ENCODE measurements around the gene RASGRF1. TPM values are rescaled to one million over a fixed set of nuclear protein-coding genes. Genes with fewer than 3 reads are reported as not detected.
"Not testable (repeated sequence)": the region's sequence is repeated elsewhere in the genome, so short reads cannot be mapped to it uniquely, and the experiment has no call there.

Gene RASGRF1, protein sequence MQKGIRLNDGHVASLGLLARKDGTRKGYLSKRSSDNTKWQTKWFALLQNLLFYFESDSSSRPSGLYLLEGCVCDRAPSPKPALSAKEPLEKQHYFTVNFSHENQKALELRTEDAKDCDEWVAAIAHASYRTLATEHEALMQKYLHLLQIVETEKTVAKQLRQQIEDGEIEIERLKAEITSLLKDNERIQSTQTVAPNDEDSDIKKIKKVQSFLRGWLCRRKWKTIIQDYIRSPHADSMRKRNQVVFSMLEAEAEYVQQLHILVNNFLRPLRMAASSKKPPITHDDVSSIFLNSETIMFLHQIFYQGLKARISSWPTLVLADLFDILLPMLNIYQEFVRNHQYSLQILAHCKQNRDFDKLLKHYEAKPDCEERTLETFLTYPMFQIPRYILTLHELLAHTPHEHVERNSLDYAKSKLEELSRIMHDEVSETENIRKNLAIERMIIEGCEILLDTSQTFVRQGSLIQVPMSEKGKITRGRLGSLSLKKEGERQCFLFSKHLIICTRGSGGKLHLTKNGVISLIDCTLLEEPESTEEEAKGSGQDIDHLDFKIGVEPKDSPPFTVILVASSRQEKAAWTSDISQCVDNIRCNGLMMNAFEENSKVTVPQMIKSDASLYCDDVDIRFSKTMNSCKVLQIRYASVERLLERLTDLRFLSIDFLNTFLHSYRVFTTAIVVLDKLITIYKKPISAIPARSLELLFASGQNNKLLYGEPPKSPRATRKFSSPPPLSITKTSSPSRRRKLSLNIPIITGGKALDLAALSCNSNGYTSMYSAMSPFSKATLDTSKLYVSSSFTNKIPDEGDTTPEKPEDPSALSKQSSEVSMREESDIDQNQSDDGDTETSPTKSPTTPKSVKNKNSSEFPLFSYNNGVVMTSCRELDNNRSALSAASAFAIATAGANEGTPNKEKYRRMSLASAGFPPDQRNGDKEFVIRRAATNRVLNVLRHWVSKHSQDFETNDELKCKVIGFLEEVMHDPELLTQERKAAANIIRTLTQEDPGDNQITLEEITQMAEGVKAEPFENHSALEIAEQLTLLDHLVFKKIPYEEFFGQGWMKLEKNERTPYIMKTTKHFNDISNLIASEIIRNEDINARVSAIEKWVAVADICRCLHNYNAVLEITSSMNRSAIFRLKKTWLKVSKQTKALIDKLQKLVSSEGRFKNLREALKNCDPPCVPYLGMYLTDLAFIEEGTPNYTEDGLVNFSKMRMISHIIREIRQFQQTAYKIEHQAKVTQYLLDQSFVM (N-terminal part only)
- polyA plus RNA-seq (ENCODE audit: insufficient read length), result 0.30 TPM

DNA sequence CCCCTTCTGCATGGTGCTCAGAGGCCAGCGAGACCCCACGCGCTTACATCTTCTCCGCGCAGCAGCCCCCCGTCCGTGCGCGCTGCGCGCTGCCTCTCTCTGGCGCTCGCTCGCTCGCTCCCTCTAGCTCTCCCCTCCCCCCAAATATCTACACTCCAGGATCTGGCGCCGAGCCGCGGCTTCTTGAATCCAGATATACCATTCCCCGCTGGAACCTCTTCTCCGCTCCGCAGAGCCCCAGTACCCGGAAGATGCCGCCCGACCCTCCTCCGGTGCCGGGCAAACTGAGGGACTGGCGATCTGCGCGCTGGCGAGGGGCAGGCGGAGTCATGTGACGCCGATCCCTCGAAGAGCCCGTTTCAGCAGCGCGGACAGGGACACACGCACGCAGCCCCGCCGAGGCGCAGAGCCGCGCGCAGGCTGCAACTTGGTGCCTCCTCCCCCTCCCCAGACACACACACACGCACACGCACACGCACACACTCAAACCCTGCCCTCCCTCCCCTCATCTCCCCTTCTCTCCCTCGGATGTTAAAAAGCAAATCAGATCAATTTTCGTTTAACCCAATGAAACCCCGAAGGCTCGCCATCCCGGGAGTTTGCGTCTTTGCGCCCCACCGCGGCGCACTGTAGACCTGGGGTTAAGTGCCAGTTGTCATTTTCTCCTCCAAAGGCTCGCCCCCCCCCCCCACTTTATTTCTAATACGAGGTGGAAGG is at the start of gene RASGRF1:
RASGRF1 (minus strand) TSS at position 294 of the 717 bp plus-strand sequence; CDS start at position 12, 282 bp downstream.
- no peak for DNase-seq

DNA sequence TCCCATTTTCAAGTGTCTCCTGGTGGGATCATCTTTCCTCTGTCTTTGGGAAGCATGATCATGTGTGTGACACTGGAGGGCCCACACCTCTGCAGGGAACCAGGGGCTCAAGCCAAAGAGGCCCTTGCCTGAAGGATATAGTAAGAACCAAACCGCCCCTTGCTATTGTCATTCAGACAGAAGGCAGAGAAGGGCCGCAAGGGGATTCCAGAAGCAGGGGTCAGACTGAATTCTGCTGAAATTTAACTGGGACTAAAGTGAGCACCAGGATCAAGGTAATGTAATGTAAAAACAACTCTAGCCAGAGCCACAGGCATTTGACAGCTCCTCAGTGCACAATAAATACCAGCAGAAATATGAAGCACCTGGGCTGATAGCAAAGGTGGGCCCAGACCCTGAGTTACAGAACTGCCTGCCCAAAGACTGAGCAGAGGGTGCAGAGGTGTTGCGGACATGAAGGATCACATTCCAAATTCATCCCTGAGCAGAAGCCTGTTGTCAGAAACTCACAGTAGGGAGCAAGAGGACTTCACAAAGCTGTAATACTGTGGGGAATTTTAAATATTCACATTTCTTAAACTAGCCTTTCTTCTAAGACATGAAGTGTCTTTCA is 46.0 kb upstream of the RASGRF1 start:
- no peak for DNase-seq

DNA sequence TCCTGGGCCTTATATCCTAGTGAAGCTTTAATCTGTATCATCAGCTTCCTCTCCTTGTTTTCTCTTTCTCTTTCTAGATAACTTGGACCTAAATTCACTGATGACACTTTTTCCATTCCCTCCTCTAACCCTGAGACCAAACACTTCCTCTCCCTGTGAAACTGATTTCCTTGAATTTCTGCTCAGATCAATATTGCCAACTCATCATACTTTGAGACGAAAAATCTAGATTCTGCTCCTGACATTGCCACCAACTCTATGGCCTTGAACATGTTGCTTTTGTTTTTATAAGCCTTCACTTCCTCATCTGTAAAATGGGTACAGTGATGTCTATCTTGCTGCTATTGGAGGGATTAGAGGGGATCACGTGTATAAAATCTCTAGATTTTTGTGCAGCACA is 42.7 kb upstream of the RASGRF1 start:
- no peak for DNase-seq

DNA sequence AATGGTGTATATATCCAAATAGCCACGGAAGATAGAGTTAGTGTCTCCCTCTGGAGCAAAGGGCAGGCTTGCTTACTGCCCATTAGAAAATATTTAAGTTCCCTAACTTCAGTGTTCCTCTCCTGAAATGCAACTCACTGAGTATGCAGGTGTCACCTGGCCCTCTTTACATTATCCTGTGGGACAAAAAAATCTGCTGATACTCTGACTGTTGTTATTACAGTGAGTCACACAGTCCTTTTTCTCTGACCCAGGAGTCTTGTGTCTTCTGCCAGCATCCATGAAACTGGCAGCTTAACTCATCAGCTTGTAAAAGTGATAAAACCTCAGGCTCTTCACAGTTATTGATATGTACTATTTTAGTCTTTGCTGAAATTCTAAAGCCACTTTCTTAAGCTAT is 42.2 kb upstream of the RASGRF1 start:
- DNase-seq, result no peak

DNA sequence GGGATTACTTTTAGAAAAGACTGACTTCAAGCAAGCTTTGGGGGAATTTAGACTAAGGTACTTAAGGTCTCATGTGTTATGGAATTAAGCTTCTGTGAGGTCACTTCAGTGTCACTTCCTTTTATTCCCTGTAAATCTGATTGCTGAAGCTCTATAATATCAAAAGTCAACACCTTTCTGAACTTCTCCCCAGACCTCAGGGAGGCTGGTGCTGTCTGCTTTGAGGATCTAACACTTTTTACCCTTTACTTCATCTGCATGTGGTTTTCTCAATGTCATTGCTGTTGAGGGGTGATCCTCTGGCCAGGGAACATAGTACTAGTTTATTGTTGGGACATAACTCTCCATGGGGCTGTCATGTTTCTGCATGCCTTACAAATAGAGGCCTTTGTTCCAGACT is 41.8 kb upstream of the RASGRF1 start:
- no peak for DNase-seq

DNA sequence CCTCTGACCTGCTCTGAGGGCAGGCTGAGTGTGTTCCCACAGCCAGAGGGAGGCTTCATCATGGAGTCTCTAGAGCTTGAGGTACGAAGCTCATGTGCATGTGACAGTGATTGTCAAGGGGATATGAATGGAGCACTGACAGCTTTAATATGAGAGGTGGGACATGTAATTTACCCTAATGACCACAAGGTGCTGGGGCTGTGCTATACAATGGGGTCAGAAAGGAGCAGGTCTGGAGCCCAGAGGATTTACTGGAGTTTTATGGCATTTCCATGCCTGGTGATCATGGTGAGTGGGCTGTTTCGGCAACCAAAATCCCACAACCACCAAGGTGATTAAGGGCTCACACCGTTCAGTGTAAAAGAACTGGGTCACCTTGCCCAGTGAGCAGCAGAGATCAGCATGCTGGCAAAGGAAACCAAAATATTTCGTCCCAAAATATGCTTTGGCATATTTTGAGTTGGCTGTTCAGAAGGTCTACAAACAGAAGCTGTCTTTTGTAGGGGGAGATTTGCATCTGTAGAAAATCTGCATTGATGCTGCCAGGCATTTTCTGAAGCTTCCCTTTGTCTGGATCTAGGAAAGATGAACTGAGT is 40.1 kb upstream of the RASGRF1 start:
- DNase-seq, result no peak

DNA sequence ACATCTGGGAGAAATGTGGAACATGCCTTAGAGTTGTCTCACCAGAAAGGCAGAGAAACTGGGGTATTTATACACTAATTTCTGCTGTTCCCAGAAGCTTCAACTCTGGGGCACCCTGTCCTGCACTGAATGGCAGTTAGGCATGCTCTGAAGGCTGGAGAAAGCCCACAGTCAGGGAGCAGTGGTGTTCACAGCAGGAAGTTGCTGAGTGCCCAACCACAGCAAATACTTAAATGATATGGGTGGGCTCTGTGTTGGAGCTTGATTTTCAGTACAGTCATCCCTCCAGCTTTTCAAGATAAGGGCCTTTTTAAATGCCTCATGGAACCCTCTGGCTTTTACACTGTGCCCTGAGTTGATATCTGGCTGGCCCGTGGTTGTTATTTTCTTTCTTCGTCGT is 38.7 kb upstream of the RASGRF1 start:
- DNase-seq, result no peak

DNA sequence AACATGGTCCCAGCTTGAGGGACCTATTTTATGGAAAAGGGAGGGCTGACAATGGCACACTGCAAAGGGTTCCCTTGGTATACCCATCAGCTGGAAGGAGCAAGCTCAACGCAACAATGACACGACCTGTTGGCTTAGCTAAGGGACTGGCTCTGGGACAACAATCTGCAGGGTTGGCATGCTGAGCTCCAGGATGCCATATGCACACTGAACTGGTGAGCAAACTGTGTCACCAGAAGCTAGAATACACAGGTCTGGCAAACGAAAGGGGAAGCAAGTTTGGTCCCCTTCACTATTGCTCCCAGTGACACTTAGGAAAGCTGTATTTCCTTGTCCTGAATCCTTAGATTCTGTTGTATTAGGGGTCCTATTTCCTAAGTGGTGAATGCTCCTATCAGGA is 38.0 kb upstream of the RASGRF1 start:
- no peak for DNase-seq

DNA sequence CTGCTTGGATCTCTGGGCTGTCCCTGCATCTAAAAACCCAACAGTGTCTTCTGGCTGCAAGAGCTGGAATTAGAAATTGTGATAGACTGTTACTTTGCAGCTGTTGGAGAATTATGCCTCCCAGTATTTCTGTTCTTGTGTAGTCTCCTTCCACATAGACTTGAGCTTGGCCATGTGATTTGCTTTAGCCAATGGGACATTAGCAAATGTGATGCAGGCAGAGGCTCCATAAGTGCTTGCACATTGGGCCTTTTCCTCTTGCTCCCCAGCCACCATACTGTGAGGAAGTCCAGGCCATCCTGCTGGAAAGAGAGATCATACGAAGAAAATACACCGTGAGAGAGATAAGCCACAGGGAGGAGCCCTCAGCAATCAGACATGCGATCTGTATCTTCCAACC is 33.8 kb upstream of the RASGRF1 start:
- DNase-seq, result no peak

DNA sequence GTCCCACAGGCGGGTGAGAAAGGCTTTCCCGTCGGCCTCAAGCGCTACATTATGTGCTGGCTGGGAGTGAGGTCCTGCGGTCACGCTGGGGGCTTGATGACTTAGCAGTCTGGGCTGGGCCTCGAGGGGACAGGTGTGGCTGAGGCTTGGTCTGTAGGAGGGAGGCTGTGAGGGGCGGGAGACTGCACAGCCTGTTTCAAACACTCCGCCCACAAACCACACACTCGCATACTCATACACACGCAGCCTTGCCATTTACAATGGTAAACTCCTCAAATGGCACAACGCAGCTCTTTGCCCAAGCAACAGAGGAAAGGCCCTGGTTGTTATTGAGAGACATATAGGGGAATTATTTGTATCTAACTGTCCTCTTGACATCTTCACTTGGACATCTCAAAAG is 32.4 kb upstream of the RASGRF1 start:
- DNase-seq, result no peak

DNA sequence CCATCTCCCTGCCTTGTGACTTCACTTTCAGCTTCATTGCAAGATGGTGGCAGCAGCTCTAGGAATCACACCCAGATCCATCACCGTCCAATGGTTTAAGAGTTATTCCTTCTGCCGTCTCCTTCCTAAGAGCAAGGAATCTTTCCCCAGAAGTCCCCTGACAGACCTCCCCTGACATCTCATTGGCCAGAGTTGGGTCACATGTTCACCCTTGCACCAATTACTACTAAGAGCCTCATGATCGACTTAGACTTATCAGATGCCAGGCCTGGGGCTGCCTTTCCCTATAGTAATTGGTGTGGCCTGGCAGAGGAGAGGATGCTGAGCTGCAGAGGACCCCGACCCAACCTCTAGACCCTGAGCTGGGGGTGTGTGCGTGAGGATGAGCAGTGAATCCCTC is 31.8 kb upstream of the RASGRF1 start:
- no peak for DNase-seq

DNA sequence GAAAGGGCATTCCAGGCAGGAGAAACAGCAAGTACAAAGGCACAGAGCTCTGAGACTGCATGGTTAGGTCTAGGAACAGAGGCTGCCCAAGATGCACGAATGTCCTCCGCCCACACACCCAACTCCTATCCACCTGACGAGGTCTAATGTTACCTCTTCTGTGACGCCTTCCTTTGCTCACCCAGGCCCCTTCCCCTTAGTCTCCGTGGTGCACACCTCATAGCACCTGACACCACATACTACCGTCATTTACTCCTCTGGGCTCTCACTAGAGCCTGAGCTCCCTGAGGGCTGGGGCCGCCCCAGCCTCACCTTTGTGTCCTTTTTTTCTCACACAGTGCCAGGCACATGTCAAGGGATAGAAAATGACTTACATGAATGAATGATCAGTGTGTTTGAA is 31.0 kb upstream of the RASGRF1 start:
- DNase-seq, result no peak

DNA sequence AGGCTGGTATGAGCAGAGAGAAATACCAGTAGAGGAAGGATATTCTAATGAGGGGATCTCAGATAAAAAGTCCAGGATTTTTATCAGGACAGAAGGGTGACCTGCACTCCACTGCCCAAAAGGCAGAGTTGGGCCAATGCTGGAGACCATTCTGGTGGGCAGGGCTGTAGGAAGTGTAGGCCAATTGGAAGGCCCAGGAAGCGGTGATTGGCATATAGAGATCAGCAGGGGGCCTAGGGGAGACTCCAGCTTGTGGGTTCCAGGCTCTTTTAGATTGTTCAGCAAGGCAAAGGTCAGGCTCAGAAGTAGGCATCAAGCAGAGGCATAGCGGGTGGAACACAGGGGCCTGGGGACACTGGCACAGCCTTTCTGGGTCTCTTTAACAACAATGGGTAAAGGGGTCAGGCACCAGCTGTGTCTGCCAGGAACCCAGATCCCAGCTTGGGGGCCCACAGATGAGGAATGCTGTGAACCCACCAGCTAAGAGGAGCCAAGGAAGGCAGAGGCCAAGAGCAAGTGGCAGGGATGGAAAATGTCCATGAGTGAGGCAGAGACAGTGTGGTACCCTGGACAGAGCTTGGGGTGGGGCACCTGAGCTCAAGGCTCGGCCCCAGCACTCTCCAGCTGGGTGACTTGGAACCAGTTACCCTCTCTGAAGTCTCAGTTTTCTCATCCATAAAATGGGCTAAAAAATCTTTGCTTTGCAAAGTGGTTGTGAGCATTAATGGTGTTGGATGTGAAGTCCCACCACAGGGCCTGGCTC is 27.0 kb upstream of the RASGRF1 start:
- no peak for DNase-seq

DNA sequence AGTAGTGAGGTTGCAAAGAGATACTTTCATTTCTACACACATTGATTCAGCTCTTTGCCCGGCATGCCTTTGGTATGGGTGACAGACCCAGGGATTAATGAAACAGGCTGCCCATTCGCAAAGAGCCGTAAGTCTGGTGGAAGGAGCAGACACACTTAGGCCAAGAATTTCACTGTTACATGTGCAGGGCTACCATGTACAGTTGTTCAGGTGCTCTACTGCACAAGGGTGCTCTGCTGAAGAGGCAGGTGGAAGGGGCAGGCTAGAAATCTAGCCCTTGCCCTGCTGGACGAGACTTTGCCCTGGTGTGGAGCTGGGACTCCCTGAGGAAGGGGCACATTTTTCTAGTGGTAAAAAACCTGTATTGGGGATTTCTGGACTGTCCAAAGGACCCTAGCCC is 26.2 kb upstream of the RASGRF1 start:
- no peak for DNase-seq

DNA sequence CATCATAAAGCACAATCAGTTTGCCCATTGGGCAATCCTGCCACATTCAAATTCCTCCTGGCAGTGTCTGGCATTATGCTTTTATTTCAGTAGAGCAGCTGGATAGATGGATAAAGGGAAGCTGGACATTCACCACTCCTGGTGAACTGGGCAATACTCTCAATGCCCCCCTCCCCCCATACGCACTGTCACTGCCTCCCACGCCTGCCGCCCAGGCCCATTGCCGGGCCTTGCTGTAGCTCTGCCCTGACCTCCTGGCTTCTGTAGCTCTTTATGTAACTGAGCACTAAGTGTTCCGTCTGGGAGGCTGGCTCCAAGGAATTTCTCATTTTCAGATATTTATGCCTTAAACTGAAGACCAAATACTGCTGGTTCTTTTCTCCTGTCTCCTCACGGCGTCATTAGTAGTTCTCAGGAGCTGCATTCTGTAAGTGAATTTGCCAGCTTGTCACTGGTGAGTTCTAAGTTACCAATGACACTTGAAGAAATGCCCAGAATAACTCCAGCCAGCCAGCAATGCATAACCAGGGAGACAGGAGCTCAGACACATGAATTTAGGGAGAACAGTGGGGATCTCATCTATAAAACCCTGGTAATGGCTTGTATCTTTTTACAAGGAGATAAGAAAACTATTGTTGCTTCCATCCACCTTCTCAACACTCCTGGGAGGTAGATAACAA is 25.5 kb upstream of the RASGRF1 start:
- DNase-seq, result no peak

DNA sequence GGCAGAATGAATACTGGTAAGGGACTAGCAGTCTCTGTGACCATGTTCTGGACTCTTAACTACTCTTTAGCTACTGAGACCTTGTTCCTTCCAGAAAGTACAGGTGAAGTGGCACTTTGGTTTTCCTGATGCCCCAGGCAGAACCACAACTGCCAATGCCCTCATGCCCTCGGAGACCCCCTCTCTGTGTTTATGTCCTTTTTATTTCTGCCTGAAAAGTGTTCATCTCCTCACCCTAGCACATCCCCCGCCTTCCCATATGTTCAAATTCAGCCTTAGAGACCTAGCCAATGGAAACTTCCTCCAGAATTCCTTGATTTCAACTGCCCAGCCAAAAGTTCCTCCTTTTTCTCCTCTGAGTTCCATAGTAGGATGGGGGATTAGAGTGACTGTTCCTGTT is 23.3 kb upstream of the RASGRF1 start:
- no peak for DNase-seq

DNA sequence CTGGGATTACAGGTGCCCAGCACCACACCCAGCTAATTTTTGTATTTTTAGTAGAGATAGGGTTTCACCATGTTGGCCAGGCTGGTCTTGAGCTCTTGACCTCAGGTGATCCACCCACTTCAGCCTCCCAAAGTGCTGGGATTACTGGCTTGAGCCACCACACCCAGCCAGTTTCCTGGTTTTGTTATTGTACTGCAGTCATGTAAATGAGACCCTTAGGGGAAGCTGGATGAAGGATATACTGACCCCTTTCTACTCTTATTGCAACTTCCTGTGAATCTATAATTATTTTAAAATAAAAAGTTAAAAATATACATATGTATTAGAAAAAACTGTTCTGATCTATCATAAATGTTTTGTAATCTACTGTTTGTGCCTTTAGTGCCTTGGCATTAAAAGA is 20.8 kb upstream of the RASGRF1 start:
- DNase-seq, result not testable (repeated sequence)

DNA sequence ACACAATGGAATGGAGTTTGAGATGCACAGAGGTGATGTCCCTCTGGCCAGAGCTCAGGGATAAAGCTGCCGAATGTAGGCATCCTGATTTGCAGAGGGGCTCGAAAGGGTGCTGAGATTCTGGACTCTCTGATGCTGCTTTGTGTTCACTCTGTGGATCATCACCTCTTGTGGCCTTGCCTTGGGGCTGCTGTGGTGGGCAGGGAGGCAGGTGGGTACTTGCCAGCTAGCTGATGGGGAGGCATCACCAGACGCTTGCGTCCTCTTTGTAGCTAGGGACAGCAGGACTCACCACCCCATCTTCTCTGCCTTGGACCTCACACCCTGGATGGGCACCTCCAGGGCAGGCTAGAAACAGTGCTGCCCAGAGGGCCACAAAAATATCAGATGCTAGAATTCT is 14.6 kb upstream of the RASGRF1 start:
- DNase-seq, result no peak

DNA sequence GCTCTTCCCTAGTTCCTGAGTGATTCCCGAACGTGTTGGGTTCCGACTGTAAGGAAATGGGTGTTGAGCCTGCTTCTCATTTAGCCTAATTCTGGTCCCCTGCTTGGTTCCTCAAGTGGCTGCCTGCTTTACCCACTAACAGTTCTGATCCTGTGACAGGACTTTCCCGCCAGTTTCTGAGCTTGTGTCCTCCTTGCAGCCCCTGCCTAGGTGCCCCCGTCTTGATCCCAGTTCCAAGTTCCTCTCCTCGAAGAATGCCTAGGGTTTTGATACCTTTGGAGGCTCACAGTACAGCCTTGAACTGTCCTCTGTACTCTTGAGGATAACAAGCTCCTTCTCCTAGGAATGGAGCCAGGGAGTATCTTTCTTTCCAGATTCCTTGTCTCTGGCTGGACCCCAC is 12.0 kb upstream of the RASGRF1 start:
- DNase-seq, result no peak
